ENCODE data around the gene PLEKHO2. TPM values are rescaled to one million over a fixed set of nuclear protein-coding genes. Genes with fewer than 3 reads are reported as not detected.

The PLEKHO2 gene
- polyA plus RNA-seq, 3 donors: 54.1 to 93.5 (median 78.0) TPM

GRCh38 chr15:64841060-64841343, 713 bp upstream of the PLEKHO2 start:
- Histone ChIP-seq H3K27ac (ENCODE audit: low read depth in 1 of 2, low read length in 2 of 2) (peak overlapping the region; percentile 82 to 84), H3K79me2 (ENCODE audit: insufficient read depth, low read length) (peaks cover 53% of the 10 kb centered on the region), H3K9ac (ENCODE audit: insufficient read depth, low read length, poor library complexity, severe bottlenecking) (peak overlapping the region; percentile 75), H3K27me3 (ENCODE audit: control insufficient read depth in 2 of 2, insufficient read depth in 2 of 2, low read length in 2 of 2) (no peaks in the 10 kb centered on the region), H3K4me1 (ENCODE audit: control insufficient read depth in 1 of 2, insufficient read depth in 2 of 2, low read length in 2 of 2) (peaks cover 55 to 79% of the 10 kb centered on the region in 2 donors), H3K9me3 (replicated peaks in 1 of 2; ENCODE audit: control insufficient read depth in 1 of 2, insufficient read depth in 1 of 2, low read length in 2 of 2) (no peaks in the 10 kb centered on the region), H4K20me1 (ENCODE audit: insufficient read depth, low read length) (peaks cover 43% of the 10 kb centered on the region), H3K4me2 (replicated peaks; ENCODE audit: extremely low read depth, low read length, poor library complexity, severe bottlenecking) (peak overlapping the region; percentile 99), H3K4me3 (replicated peaks in 1 of 3; ENCODE audit: low read depth in 2 of 3, low read length in 3 of 3) (peak overlapping the region; percentile 53 to 100 (median 63)), H2AFZ (ENCODE audit: insufficient read depth, low read depth, low read length, poor library complexity, severe bottlenecking) (peak overlapping the region; percentile 76), H3K36me3 (replicated peaks in 1 of 2; ENCODE audit: control insufficient read depth in 1 of 2, insufficient read depth in 2 of 2, low read length in 2 of 2) (no peaks in the 10 kb centered on the region)
- peaks cover 0 to 2% (median 0%) of the 10 kb centered on the region in 3 donors for H3K27me3 Mint-ChIP-seq (ENCODE audit: low read depth in 3 of 3)
- TF ChIP-seq, protein P1, sequence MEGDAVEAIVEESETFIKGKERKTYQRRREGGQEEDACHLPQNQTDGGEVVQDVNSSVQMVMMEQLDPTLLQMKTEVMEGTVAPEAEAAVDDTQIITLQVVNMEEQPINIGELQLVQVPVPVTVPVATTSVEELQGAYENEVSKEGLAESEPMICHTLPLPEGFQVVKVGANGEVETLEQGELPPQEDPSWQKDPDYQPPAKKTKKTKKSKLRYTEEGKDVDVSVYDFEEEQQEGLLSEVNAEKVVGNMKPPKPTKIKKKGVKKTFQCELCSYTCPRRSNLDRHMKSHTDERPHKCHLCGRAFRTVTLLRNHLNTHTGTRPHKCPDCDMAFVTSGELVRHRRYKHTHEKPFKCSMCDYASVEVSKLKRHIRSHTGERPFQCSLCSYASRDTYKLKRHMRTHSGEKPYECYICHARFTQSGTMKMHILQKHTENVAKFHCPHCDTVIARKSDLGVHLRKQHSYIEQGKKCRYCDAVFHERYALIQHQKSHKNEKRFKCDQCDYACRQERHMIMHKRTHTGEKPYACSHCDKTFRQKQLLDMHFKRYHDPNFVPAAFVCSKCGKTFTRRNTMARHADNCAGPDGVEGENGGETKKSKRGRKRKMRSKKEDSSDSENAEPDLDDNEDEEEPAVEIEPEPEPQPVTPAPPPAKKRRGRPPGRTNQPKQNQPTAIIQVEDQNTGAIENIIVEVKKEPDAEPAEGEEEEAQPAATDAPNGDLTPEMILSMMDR (IDR thresholded peaks at IDR 0.05): no peak
- no peak for DNase-seq
- peak overlapping the region; percentile 91 to 95 (median 94) for H3K27ac Mint-ChIP-seq
- H3K4me1 Mint-ChIP-seq: peaks cover 68% of the 10 kb centered on the region
- WGBS (ENCODE audit: insufficient coverage): 1% methylated on average over 11 of the region's 12 CpGs
- no peaks in the 10 kb centered on the region for H3K9me3 Mint-ChIP-seq
- peaks cover 10 to 18% of the 10 kb centered on the region in 2 donors for H3K36me3 Mint-ChIP-seq
- intact Hi-C loops (cut with micrococcal nuclease): loop anchor here (2.0 to 10.0 kb wide), 3 partner anchors 16 to 144 kb away; partner anchors contain the start of genes PIF1 (in 2 of the 2) and SPG21 (in 1 of the 2)
- H3K4me3 Mint-ChIP-seq: peak overlapping the region; percentile 80 to 86

DNA sequence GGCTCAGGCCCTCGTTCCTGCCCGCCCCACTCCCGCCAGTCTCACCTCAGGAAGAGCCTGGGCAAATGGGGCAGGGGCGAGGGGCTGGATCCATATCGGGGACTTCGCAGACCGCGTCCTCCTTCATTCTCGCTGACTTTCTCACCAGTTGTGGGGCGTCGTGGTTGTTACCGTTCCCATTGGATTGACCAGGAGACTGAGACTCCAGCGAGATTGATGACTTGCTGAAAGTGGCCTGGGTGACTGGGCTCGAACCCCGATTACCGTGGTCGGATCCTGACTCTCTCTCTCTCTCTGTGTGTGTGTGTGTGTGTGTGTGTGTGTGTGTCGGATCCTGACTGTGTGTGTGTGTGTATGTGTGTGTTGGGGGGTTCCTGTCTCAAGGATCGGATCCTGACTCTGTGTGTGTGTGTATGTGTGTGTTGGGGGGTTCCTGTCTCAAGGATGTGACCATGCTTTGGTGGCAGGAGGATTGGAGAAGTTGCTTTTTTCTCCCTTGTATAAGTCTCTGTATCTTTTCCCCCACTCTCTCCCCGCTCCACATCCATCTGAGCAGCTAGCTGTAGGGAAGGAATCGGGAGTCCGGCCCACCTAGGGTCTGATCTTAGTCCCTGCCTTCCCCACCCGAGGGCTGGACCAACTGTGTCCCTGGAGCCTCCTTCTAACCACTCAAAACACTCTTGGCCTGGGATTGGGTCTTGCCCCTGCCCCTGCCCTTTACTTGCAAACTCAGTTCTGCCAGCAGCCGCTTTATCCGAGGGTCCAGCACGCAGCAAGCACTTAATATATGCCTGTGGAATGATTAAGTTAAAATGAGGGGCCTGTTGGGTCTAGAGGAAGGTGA, 603 bp downstream of the PLEKHO2 start:
- H3K4me1 Mint-ChIP-seq: peaks cover 69% of the 10 kb centered on the region
- Histone ChIP-seq H3K27ac (ENCODE audit: low read depth in 1 of 2, low read length in 2 of 2) (peak overlapping the region; percentile 86 to 87), H3K36me3 (replicated peaks in 1 of 2; ENCODE audit: control insufficient read depth in 1 of 2, insufficient read depth in 2 of 2, low read length in 2 of 2) (peaks cover 9 to 13% of the 10 kb centered on the region in 2 donors), H3K27me3 (ENCODE audit: control insufficient read depth in 2 of 2, insufficient read depth in 2 of 2, low read length in 2 of 2) (no peaks in the 10 kb centered on the region), H3K9me3 (replicated peaks in 1 of 2; ENCODE audit: control insufficient read depth in 1 of 2, insufficient read depth in 1 of 2, low read length in 2 of 2) (no peaks in the 10 kb centered on the region), H2AFZ (ENCODE audit: insufficient read depth, low read depth, low read length, poor library complexity, severe bottlenecking) (no peak overlapping the region), H3K9ac (ENCODE audit: insufficient read depth, low read length, poor library complexity, severe bottlenecking) (peak overlapping the region; percentile 91), H4K20me1 (ENCODE audit: insufficient read depth, low read length) (peaks cover 56% of the 10 kb centered on the region), H3K4me2 (replicated peaks; ENCODE audit: extremely low read depth, low read length, poor library complexity, severe bottlenecking) (peak overlapping the region; percentile 99), H3K4me1 (ENCODE audit: control insufficient read depth in 1 of 2, insufficient read depth in 2 of 2, low read length in 2 of 2) (peaks cover 55 to 79% of the 10 kb centered on the region in 2 donors), H3K4me3 (replicated peaks in 1 of 3; ENCODE audit: low read depth in 2 of 3, low read length in 3 of 3) (peak overlapping the region; percentile 80 to 100 (median 96)), H3K79me2 (ENCODE audit: insufficient read depth, low read length) (peaks cover 66% of the 10 kb centered on the region)
- under 1% methylated on average over 20 of the region's 26 CpGs for WGBS (ENCODE audit: insufficient coverage)
- peak overlapping the region; percentile 100 for H3K4me3 Mint-ChIP-seq
- H3K27me3 Mint-ChIP-seq (ENCODE audit: low read depth in 3 of 3): peaks cover 0 to 3% (median 0%) of the 10 kb centered on the region in 3 donors
- peaks cover 21 to 32% of the 10 kb centered on the region in 2 donors for H3K36me3 Mint-ChIP-seq
- peak overlapping the region; percentile 95 to 98 (median 96) for H3K27ac Mint-ChIP-seq
- H3K9me3 Mint-ChIP-seq: no peaks in the 10 kb centered on the region
- DNase-seq: peak in 2 of 3 donors; percentile 31 to 34
- intact Hi-C loops (cut with micrococcal nuclease): loop anchor here (2.0 to 10.0 kb wide), 3 partner anchors 50 to 142 kb away; partner anchors contain the start of gene SPG21 (in 1 of the 2)
- TF ChIP-seq, protein P1 (IDR thresholded peaks at IDR 0.05): no peak

Measured in CD14-positive monocyte (primary cell).